ENCODE data around the gene ITLN2. TPM values are rescaled to one million over a fixed set of nuclear protein-coding genes. Genes with fewer than 3 reads are reported as not detected.

The ITLN2 gene
- total RNA-seq, 1 experiment from 2014 or later, result 2.4 TPM

GRCh38 chr1:160978510-160978927, 23.9 kb upstream of the ITLN2 start:
- no peak overlapping the region for H2BK20ac ChIP-seq (ENCODE audit: low read depth, low read length, poor library complexity, severe bottlenecking)

More at GRCh38 chr1:160978510-160978927, 23.9 kb upstream of the ITLN2 start:
- no peak for TF ChIP-seq CTCF (conservative IDR thresholded peaks at IDR 0.05)
- no peak overlapping the region for H2AK5ac ChIP-seq (ENCODE audit: insufficient read length, low read length)
- Mint-ChIP-seq H3K4me3 (no peak overlapping the region), H3K36me3 (ENCODE audit: insufficient read depth in 1 of 3, low read depth in 3 of 3) (peaks cover 0 to 7% (median 5%) of the 10 kb centered on the region in 3 experiments; a peak in 5 of 7 replicates), H3K4me1 (peaks cover 30 to 34% of the 10 kb centered on the region in 2 experiments), H3K9me3 (peaks cover 3 to 6% of the 10 kb centered on the region in 2 experiments; a peak in 3 of 5 replicates), H3K27ac (no peak overlapping the region), H3K27me3 (ENCODE audit: low read depth) (no peaks in the 10 kb centered on the region; the same call in none of the 2 replicates)
- no peak overlapping the region for H2BK12ac ChIP-seq (ENCODE audit: insufficient read length, low read depth, low read length)
- no peaks in the 10 kb centered on the region; the same call in 1 of the 2 replicates for H3K4me1 ChIP-seq (ENCODE audit: insufficient read depth, low read length)
- no peak overlapping the region for H3K4ac ChIP-seq (ENCODE audit: low read depth, low read length)
- H2BK5ac ChIP-seq (ENCODE audit: insufficient read length, low read length), result no peak overlapping the region
- H3K18ac ChIP-seq (ENCODE audit: insufficient read length, low read depth, low read length), result no peak overlapping the region
- no peak overlapping the region for H3K23ac ChIP-seq (ENCODE audit: insufficient read length, low read depth, low read length)
- H3K56ac ChIP-seq (ENCODE audit: insufficient read length, low read depth, low read length), result no peak overlapping the region
- H3K4me2 ChIP-seq (ENCODE audit: insufficient read depth, insufficient read length, low read length), result no peak overlapping the region
- DNase-seq, result no peak
- H3K9ac ChIP-seq (ENCODE audit: extremely low read depth, insufficient read length, low read length), result no peak overlapping the region
- no peak overlapping the region for H2BK120ac ChIP-seq (ENCODE audit: low read depth, low read length, poor library complexity, severe bottlenecking)
- H3T11ph ChIP-seq (ENCODE audit: low read length), result no peak overlapping the region
- H4K91ac ChIP-seq (ENCODE audit: insufficient read length, low read depth, low read length), result no peak overlapping the region
- H3K79me1 ChIP-seq (ENCODE audit: insufficient read depth, low read depth, low read length, poor library complexity, severe bottlenecking), result no peaks in the 10 kb centered on the region
- WGBS (ENCODE audit: extremely low coverage, insufficient read length, low lambda C conversion rate), result no CpG with 5 or more reads among the region's 11 CpGs
- H3K9me3 ChIP-seq (ENCODE audit: control insufficient read depth, low read depth, low read length), result no peaks in the 10 kb centered on the region
- H3K14ac ChIP-seq (ENCODE audit: insufficient read depth, low read length), result no peak overlapping the region
- no peak overlapping the region for H2AFZ ChIP-seq (ENCODE audit: low read length)
- no peaks in the 10 kb centered on the region for H3K79me2 ChIP-seq (ENCODE audit: insufficient read depth, low read length)
- no peak overlapping the region for H3K27ac ChIP-seq (ENCODE audit: insufficient read length, low read depth, low read length)
- no peak overlapping the region for H4K5ac ChIP-seq (ENCODE audit: insufficient read length, low read depth, low read length)
- H4K8ac ChIP-seq (replicated peaks; ENCODE audit: insufficient read length, low read depth, low read length), result no peak overlapping the region
- peaks cover 9% of the 10 kb centered on the region for H3K23me2 ChIP-seq (ENCODE audit: insufficient read length, low read depth, low read length, poor library complexity, severe bottlenecking)
- H2BK15ac ChIP-seq (ENCODE audit: low read depth, low read length), result no peak overlapping the region
- no peaks in the 10 kb centered on the region for H3K27me3 ChIP-seq (ENCODE audit: insufficient read depth, low read length)
- no peaks in the 10 kb centered on the region for H4K20me1 ChIP-seq (ENCODE audit: control insufficient read depth, insufficient read depth, insufficient read length)
